ENCODE data around the gene VWDE. TPM values are rescaled to one million over a fixed set of nuclear protein-coding genes. Genes with fewer than 3 reads are reported as not detected.

VWDE gene
- total RNA-seq, 3 donors from 2014 or later: 8.8 to 17.0 TPM; not detected in 1

DNA sequence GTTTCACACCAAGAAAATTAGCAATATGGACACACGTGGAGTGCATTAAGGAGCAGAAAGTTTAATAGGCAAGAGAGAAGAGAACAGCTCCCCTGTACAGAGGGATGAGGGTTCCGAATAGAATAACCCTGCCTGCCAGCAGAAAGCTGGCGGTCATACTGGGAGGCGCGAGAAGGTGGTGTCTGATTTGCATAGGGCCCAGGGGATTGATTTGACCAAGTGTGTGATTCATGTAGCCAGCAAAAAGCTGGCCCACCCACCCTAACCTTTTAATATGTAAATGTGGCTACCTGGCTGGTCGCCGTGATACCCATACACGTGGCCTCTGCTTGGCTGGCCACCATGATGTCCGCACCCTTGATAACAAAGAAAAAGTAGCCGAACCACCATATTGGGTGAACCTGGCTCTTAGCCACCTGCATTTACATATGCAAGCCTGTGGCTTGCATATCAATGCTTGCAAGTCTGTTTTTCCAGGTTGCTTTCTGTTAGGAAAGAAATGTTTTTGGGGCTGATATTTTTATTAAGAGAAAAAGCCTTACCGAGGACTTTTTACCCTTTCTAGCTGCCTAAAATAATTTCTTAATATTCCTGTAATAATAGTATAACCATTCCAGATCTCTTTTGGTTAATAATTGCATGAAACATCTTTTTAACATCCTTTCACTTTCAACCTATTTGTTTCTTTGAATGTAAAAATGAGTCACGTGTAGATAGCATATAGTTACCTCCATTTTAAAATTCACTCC, 20.5 kb upstream of the VWDE start:
- H3K27me3 ChIP-seq: no peaks in the 10 kb centered on the region
- no peak overlapping the region for H3K4me3 ChIP-seq
- no peak overlapping the region for H3K27ac ChIP-seq
- no peak for DNase-seq (ENCODE audit: low spot score in 2 of 2)
- TF ChIP-seq POLR2AphosphoS5 (IDR thresholded peaks at IDR 0.05) (no peak), POLR2A (IDR thresholded peaks at IDR 0.05) (no peak)
- TF ChIP-seq, protein P1, sequence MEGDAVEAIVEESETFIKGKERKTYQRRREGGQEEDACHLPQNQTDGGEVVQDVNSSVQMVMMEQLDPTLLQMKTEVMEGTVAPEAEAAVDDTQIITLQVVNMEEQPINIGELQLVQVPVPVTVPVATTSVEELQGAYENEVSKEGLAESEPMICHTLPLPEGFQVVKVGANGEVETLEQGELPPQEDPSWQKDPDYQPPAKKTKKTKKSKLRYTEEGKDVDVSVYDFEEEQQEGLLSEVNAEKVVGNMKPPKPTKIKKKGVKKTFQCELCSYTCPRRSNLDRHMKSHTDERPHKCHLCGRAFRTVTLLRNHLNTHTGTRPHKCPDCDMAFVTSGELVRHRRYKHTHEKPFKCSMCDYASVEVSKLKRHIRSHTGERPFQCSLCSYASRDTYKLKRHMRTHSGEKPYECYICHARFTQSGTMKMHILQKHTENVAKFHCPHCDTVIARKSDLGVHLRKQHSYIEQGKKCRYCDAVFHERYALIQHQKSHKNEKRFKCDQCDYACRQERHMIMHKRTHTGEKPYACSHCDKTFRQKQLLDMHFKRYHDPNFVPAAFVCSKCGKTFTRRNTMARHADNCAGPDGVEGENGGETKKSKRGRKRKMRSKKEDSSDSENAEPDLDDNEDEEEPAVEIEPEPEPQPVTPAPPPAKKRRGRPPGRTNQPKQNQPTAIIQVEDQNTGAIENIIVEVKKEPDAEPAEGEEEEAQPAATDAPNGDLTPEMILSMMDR (IDR thresholded peaks at IDR 0.05): no peak
- intact Hi-C loops (cut with DNase I; ENCODE audit: low total_unique reads): no loop called here
- H3K4me1 ChIP-seq: no peaks in the 10 kb centered on the region
- H3K36me3 ChIP-seq: no peaks in the 10 kb centered on the region
- peaks cover 3 to 12% of the 10 kb centered on the region in 2 donors for H3K9me3 ChIP-seq

DNA sequence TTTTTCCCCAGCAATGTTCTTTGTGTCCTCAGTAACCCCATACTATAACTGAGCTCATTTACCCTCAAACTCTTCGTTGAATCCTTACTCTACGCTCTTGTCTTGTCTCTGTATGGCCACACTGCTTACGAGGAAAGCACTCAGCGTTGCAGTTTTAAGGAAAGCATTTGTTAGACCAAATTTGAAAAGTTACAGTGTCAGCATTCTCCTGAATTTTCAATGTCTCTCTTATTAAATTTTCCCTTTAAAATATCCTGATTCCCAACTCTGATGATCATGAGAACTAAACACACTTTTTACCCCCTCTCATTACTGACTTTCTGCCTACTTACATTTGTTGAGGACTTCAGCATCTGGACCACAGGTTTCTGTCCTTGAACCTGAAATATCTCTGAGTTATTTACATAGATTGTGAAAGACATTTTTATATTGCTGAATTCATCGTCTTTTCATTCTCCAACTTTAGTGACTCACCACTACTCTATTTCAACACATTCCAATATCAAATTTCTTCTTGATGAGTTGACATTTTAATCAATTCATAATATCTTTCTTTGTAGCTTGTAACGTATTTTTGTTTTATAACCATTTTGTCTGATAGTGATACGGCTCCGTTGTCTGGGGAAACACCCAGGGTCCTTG, 19.8 kb upstream of the VWDE start:
- DNase-seq (ENCODE audit: low spot score in 2 of 2): no peak
- intact Hi-C loops (cut with DNase I; ENCODE audit: low total_unique reads): no loop called here
- H3K4me1 ChIP-seq: no peaks in the 10 kb centered on the region
- H3K27me3 ChIP-seq: no peaks in the 10 kb centered on the region
- no peak for TF ChIP-seq POLR2A (IDR thresholded peaks at IDR 0.05)
- TF ChIP-seq, protein P1 (IDR thresholded peaks at IDR 0.05): no peak
- no peak for TF ChIP-seq POLR2AphosphoS5 (IDR thresholded peaks at IDR 0.05)
- H3K9me3 ChIP-seq: peaks cover 3 to 12% of the 10 kb centered on the region in 2 donors
- no peak overlapping the region for H3K4me3 ChIP-seq
- H3K36me3 ChIP-seq: no peaks in the 10 kb centered on the region
- H3K27ac ChIP-seq: no peak overlapping the region

- no peak for TF ChIP-seq POLR2AphosphoS5 (IDR thresholded peaks at IDR 0.05)
- TF ChIP-seq, protein P1 (IDR thresholded peaks at IDR 0.05): no peak
- TF ChIP-seq POLR2A (IDR thresholded peaks at IDR 0.05): no peak
- Histone ChIP-seq H3K27me3 (no peaks in the 10 kb centered on the region), H3K4me1 (no peaks in the 10 kb centered on the region), H3K4me3 (no peak overlapping the region), H3K9me3 (peaks cover 3 to 12% of the 10 kb centered on the region in 2 donors), H3K27ac (no peak overlapping the region), H3K36me3 (no peaks in the 10 kb centered on the region)
- intact Hi-C loops (cut with DNase I; ENCODE audit: low total_unique reads): no loop called here
- DNase-seq (ENCODE audit: low spot score in 2 of 2): no peak
These were observed 19.1 kb upstream of the VWDE start for GRCh38 chr7:12422554-12423320.

DNA sequence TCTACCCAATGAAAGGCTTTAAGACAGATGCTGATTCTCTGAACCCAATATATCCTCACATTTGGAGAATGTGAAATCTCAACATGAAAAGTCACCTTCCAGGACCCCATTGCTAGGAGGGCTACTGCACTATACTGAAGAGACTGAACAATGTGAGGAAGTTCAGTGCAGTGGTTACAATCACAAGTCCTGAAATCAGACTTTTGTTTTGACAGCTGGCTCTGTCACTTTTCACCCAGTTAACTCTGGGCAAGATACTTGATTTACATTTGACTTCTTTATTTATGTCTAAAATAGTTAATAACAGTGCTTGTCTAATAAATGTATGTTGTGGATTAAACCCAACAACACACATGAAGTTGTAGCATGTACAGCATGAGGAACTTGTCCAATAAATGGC, 14.8 kb upstream of the VWDE start:
- H3K27ac ChIP-seq: no peak overlapping the region
- no peaks in the 10 kb centered on the region for H3K4me1 ChIP-seq
- H3K27me3 ChIP-seq: no peaks in the 10 kb centered on the region
- no peak overlapping the region for H3K4me3 ChIP-seq
- no peaks in the 10 kb centered on the region for H3K36me3 ChIP-seq
- no peak for TF ChIP-seq POLR2A (IDR thresholded peaks at IDR 0.05)
- intact Hi-C loops (cut with DNase I; ENCODE audit: low total_unique reads): no loop called here
- DNase-seq (ENCODE audit: low spot score in 2 of 2): no peak
- no peaks in the 10 kb centered on the region for H3K9me3 ChIP-seq

GRCh38 chr7:12415072-12415471, 11.4 kb upstream of the VWDE start:
- Histone ChIP-seq H3K27ac (no peak overlapping the region), H3K4me1 (no peaks in the 10 kb centered on the region), H3K27me3 (no peaks in the 10 kb centered on the region), H3K9me3 (no peaks in the 10 kb centered on the region), H3K4me3 (no peak overlapping the region), H3K36me3 (no peaks in the 10 kb centered on the region)
- DNase-seq (ENCODE audit: low spot score in 2 of 2): no peak
- TF ChIP-seq POLR2AphosphoS5 (IDR thresholded peaks at IDR 0.05) (no peak), POLR2A (IDR thresholded peaks at IDR 0.05) (no peak)
- TF ChIP-seq, protein P1 (IDR thresholded peaks at IDR 0.05): no peak
- intact Hi-C loops (cut with DNase I; ENCODE audit: low total_unique reads): no loop called here
